NCI-H2196 (cell line): ENCODE results near the gene COL17A1.

ENCODE experiments used
- DNase-seq: peaks from one replicate; lab custom pipeline; 2025; ENCODE audit not compliant: unreplicated experiment; lab: John Stamatoyannopoulos, UW

COL17A1 gene

DNA sequence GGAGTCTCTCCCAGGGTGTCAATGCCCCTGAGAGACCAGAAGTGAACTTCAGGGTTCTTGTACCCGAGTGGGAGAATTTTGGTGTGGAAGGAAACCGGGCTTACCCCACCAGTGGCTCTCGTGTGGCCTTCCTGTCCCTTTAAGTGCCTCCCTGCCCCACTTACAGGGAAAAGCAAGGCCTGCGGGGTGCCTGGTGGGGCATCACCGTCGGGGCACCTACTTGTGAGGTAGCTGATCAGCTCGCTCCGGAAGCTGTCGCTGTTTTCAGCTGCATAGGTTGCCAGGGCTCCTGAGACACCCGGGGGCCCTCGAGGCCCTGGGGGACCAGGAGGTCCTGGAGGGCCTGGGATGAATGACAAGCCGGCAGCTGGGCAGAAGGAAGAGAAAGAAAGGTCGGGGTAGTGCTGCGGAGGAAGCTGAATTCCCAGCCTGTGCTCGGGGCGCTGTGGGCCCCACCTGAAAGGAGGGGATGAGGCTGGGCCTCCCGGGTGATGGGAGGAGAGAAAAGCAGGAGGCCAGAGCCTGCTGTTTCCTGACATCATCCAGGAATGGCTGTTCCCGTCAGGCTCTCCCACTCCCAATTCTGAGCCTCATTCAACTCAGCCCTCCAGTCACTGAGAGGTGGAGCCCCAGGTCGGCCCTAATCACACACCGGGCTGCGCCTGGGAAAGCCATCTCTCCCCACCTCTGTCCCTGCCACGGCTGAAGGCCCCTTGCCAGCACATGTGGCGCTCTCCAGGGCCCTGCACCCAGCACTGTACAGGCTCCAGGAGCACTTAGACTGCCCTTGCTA is 51.1 kb downstream of the COL17A1 start:
- no peak for DNase-seq

DNA sequence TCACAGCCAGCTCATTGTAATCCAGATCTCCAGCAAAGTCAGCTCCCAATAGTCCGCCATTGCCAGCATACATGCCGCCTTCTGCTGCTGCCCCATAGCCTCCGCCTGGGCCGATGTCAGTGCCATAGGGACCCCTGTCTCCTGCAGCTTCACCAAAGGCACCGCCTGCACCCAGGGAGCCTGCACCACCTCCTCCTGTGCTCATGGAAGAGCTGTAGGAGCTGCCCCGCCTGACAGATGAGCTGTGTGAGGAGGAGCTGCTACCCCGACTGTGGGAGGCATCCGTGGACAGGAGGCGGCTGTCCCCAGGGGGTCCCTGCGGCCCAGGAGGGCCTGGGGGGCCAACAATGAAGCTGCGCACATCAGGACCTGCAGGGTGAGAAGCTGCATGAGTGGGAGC is 51.7 kb downstream of the COL17A1 start:
- no peak for DNase-seq

DNA sequence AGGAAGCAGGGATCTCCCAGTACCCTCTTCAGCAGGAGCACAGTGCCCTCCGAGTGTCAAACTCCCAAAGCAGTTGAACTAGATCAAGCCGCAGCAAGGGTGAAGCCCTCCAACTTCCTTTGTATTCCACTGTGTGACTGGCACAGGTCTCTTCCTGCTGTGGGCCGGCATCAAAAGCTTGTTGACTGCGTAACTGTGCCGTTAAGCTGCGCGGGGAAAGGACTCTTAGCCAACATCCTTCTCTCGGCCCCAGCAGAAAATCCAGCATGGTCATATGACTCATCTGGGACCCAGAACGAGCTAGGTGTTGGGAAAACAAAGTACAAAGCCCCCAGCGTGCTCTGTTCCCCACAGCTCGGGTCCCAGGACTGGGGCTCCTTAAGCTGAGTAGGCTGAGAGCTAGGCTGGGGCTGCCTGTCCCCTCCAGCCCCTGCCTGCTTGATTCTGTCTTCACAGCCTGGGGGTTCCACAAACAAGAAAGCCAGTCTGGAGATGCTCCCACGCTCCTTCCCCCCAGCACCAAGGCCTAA is 52.2 kb downstream of the COL17A1 start:
- no peak for DNase-seq

DNA sequence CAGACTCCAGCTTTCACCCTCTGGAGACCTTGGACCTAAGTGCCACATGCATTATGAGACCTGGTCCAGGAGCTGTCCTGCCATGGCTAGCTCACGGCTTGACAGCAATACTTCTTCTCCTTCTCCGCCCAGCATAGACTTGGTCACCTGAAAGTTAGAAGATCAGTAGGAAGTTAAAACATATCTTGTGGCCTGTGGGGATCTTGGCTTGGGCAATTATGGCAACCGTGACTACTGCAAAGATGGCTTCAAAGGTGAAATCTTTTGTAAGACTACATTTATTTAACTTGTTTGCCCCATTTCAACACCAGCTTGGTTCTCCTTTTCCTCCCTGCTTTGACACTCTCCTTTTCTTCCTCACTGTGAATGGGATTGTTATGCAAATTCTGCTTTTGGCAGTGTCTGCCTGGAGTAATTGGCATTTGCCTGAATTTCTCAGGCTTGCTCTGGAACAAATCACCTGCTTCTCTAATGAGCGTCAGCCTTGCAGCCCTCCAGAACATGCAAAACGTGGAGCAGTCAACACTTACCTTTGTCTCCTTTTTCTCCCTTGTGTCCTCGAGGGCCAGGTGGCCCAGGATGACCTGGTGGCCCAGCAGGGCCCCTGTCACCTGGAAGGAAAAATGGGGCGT is 53.4 kb downstream of the COL17A1 start:
- DNase-seq, result no peak

DNA sequence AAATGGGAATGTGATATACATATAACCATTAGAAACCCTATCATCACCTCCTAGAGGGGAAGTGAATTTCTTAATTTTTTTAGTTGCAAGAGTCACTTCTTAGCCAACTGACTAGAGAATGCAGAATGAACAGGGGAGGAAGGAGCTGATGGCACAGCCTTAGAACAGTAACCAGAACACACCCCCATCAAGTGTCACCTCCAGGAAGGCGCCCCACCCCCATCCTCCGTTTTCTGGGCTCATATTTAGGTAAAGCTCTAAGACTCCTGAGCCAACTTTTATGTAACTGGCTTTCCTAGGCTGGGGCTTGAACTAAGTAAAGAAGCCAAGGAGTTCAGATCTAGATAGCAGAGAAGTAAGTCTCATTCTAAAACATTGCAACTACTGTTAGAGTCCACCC is 54.0 kb downstream of the COL17A1 start:
- no peak for DNase-seq

DNA sequence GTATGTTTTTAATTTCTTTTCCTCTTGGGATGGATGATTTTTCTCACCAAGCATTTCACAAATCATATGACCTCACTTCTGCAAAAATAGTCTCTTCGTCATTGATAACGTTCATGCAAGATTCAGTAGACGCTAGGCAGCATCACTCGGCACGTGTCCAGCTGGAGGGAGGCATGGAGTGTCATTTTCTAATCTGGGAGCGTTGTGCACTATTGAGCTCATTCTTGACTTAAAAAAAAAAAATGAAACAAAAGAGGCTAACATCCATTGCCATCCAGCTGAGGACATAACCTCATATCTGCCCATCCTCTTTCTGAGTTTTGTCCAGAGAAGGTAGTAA is 56.2 kb downstream of the COL17A1 start:
- no peak for DNase-seq

DNA sequence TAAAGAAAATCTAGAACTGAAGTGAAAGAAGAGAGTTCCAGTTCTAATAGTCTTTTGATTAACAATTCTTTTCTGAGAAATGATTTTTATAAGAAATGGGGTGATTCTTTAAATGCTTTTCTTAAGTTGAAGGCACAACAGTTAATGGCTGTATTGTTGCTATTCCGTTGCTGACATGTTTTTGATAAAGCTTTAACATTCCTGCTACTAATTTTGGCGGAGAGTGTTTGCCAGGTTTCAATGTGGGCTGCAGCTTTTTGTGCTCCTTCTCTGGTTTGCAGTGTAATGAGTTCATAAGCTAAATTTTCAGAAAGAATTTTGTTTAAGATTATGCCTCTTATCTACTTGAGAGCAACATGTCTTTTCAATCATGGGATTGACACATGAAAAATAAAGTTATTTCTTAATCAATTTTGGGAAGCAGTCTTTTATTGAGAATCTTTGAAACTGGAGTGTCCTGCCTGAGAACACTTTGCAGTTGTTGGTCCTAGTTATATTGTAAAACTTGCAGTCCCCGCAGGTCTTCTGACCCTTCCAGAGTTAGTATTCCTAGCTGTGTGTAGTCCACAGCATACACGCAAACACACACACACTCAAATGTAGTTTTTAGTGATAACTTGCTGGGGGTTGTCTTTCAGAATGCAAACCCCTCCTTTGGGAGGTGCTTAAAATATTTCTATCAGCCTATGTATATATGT is 56.7 kb downstream of the COL17A1 start:
- no peak for DNase-seq

DNA sequence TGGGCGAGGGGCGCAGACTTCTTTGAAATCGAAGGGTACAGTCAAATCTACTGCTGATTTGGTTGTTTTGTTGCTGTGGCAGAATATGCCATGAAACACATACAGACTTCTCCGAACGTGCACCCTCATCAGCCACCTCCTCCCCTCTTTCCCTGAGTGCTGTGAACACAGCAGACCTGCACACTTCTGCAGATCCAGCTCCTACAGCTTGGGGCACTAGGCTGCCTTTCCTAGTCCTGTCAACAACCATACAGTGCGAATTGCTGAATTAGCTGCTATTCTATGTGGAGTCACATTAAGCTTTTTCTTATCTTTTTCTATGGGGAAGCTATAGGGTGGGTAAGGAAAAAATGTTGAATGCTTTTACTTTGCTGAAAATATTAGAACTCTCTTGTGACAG is 57.5 kb downstream of the COL17A1 start:
- DNase-seq, result no peak

DNA sequence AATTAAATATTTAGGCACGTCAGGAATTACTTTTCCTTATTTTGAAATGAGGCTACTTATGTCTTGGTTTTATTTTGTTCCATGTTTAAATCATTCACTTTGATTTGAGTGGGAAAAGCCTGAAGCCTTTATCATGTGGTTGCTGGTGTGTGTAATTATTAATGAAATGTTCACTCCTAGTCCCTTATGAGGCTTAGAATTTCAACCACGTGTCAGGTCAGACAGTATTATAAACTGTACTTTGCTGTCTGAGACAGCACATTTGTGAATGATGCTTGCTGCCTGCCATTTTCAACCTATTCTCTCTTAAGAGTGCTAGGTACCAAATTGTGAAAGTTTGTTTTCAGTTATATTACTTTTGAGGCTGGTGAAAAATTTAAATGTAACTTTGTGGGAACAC is 58.9 kb downstream of the COL17A1 start:
- no peak for DNase-seq

DNA sequence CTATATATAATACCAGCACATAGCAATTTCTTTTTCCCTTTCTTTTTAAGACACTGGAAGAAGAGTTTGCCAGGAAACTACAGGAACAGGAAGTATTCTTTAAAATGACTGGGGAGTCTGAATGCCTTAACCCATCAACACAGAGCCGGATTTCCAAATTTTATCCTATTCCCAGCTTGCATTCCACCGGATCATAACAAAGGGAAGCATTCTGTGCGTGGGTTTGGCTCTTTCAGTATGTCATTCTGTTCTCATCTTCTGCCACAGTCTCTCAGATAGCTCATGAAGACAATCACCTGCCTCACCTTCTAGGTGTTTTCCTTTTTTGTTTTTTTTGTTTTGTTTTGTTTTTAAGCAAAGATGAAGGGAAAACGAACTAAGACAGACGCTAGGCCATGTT is 60.2 kb downstream of the COL17A1 start:
- no peak for DNase-seq

DNA sequence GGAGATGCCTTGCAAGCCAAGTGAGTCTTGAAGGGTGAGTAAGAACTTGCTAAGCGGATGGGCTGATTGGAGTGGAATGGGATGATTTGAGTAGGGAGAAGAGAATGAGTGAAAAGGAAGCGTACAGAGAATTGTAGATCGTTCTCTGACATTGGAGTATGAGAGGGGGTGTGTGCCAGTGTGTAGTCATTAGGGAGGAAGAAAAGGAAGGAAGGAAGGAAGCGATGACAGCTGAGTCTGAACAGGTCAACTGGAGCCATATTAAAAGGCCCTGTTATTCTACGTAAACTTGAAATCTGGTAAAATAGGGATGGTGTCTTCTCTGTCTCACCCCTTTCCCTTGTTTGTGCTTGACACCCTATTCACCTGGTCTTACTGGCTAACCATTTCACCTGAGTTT is 63.7 kb downstream of the COL17A1 start:
- no peak for DNase-seq

DNA sequence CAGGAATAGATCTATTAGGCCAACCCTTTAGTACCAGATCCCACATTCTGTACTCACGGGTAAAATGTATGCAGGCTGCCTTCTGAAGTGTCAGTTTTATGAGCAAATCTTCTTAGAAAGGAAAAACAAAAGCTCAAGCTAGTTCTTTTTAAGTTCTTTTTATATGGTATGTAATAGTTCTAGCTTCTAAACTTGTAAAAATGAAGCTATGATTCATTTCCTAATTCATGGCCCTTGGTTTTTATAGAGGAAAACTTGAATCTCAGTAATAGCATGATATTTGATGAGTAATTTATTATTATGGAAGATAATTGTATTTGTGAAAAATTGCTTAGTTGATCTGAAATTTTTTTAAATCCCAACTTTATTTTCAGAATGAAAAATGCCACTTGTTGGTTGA is 64.4 kb downstream of the COL17A1 start:
- no peak for DNase-seq

DNA sequence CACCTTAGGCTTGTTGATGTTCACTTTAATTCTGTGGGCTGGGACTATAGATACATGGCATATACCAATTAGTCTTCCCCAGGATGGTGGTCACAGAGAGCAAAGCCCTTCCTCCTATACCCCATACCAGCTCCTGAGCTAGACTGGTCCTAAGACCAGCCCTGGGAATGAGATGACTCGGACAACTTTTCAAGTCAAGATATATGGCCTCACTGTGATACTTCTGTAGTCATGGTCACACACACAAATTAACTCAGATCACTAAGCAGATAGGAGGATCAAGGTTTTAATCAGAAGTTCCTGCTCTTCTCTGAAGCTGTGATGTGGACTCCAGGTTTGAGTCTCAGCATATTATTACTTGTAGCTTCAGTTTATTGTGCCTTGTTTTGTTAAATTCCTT is 65.7 kb downstream of the COL17A1 start:
- no peak for DNase-seq

DNA sequence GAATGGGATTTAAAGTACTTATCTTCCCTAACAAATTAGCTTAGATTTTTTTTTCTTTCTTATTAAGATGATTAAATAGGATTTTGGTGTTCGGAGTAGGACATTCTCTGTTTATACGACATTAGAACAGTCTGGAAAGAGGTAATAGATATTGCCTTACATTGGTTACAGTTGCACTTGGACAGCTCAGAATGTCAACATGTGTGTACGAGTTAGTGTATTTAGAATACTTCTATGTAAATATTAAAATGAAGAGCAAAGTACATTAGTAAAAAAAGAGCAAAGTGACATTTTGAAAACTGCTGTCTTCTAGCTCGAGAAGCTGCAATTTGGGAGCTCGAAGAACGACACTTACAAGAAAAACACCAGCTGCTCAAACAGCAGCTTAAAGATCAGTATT is 67.2 kb downstream of the COL17A1 start:
- DNase-seq, result no peak

DNA sequence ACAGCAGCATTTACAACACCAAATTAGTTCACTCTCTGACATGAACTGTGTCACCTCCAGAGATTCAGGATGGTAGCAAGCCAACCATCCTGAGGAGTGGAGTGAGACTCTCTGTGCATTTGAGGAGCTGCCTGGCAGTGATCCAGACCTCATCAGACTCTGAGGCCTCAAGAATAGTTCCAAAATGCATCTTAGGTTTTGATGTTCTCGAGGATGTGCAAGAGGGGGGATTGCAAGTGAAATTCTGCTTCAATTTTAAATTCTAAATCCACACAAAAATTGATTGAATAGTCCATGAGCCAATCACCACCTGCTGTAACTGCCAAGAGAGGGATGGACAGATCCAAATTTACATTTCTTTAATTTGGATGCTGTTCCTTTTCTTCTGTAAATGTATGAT is 69.0 kb downstream of the COL17A1 start:
- no peak for DNase-seq

DNA sequence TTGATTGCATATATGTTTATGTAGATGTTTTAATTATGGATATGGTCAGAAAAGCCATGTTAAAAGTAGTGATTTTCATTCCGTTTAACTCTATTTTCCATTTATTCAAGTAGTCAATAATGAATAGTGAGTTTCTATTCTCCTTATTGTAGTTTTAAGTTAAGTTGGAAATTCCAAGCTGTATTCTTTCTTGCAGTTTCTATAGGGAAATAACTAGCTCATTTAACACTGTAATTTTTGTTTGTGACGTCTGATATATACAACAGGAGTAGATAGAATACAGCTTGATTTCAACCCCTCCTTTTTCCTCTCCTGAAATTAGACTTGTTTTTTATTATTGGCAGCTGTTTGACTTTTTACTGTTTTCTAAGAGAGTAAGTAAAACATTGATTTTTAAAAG is 71.5 kb downstream of the COL17A1 start:
- no peak for DNase-seq

DNA sequence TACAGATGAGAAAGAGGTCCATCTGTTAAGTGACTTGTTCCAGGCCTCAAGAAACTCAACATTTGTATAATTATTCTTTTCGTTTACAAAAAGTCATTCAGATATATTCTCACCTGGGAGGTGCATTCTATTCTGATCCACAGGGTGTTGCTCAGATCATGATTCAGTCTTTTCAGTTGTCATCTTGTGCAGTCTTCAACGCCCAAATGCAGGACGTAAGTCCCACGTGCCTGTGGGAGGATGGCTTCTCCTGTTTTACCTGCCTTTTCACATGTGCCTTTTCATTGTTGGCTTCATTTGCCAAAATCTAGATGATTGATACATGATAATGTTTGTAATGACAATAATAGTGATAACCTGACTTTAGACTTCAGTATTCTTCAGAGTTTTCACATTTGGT is 72.2 kb downstream of the COL17A1 start:
- no peak for DNase-seq

DNA sequence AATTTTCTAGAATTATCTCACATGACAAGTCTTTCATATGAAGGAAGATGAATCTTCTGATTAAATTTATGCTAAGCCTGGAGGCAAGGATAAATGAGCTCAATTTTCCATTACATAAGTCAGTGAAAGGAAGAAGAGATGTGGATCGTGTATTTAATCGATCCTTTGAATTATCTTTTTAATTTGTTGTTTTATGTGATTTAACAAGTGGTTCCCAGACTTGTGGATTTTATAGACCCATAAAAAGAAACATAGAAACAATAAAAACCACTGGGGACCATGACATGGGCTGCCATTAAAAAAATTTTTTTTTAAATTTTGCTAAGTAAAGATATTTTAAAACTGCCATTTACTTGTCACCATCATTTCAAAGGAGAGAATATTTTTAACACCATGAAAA is 73.8 kb downstream of the COL17A1 start:
- no peak for DNase-seq

DNA sequence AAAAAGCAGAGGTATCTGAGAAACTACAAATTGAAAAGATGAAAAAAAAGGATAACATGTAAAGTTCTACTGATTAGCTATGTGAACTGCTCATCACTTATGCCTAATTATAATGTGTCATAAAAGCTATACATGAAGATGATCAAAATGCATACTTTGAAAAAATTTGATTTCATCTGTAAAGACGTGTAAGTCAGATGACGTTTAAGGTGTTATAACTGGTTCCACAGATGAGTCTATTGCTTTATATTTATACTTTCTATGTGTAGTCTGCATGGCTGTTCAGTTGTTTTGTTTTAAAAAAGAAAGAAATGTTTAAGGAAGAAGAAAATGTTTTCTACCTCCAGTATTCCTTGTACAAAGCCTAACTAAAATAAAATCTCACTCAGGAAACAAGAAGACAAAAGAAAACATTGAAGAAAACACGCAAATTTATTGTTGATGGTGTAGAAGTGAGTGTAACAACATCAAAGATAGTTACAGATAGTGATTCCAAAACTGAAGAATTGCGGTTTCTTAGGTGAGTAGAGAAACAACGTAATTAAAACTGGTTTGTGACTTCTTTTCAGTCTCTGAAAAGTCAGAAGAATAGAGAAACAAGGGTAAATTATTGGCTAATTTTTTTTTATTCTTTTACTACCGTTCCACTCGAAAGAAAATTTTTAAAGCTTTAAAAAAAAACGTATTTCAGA is 80.4 kb downstream of the COL17A1 start:
- DNase-seq, result no peak

DNA sequence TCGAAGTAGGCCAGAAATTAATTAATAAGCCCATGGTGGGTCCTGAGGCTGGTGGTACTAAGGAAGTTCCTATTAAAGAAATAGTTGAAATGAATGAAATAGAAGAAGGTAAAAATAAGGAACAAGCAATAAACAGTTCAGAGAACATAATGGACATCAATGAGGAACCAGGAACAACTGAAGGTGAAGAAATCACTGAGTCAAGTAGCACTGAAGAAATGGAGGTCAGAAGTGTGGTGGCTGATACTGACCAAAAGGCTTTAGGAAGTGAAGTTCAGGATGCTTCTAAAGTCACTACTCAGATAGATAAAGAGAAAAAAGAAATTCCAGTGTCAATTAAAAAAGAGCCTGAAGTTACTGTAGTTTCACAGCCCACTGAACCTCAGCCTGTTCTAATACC is 82.8 kb downstream of the COL17A1 start:
- DNase-seq, result no peak

DNA sequence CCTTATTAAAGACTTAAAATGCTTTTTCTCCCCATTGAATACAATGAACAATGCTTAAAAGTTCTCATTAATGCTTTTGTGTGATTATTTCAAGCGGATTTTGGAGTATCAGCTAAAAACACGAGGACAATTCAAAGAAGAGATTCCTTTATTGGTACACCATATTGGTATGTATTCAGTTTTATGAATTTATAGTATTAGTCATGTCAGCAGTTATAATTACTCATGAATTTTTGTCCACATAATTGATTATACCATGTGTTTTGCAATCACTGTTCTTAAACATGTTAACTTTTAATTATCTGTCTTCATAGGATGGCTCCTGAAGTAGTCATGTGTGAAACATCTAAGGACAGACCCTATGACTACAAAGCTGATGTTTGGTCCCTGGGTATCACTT is 86.9 kb downstream of the COL17A1 start:
- DNase-seq, result no peak

DNA sequence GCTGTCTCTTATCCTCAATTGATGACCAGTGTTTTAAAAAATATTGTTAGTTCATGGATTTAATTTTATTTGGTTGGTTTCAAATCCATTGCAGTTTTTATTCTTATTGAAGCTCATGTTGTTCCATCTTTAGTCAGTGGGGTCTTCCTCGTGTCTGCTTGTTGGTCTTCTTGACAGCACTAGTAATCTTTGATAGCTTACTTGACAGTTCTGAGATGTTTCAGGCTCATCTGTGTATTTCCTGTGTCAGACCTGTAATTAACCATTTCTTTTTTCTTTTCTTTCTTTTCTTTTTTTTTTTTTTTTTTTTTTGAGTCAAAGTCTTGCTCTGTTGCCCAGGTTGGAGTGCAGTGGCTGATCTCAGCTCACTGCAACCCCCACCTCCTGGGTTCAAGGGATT is 90.5 kb downstream of the COL17A1 start:
- no peak for DNase-seq
